RWPE2 (cell line): ENCODE measurements around the gene SSH2.

Source experiments
- ATAC-seq: fragments of 200-7000 bp; cut with Tn5 transposase; 3 replicates; pipeline ENCODE4 v1.9.1; 2021; ENCODE audit warnings: low read depth
- DNase-seq: peaks from one replicate; pipeline ENCODE4 v3.0.0-alpha.2; 2020; ENCODE audit warnings: low spot score
- H3K27ac ChIP-seq: fragments of 450-650 bp; 2 replicates; pipeline ENCODE4 v1.5.1; 2017; ENCODE audit warnings: mild to moderate bottlenecking; ENCODE audit not compliant: poor library complexity, severe bottlenecking
- H3K27me3 ChIP-seq: fragments of 250-450 bp; sonication (Bioruptor Pico); 2 replicates; pipeline ENCODE4 v1.5.1; 2021; ENCODE audit warnings: mild to moderate bottlenecking, moderate library complexity; ENCODE audit not compliant: insufficient read depth, poor library complexity, severe bottlenecking
- H3K36me3 ChIP-seq: fragments of 250-450 bp; sonication (Bioruptor Pico); 2 replicates; pipeline ENCODE4 v1.5.1; 2020; ENCODE audit warnings: low read depth, mild to moderate bottlenecking, moderate library complexity
- H3K4me1 ChIP-seq: fragments of 250-450 bp; sonication (Bioruptor Pico); 2 replicates; pipeline ENCODE4 v1.5.1; 2021; ENCODE audit warnings: mild to moderate bottlenecking, moderate library complexity; ENCODE audit not compliant: insufficient read depth, poor library complexity, severe bottlenecking
- H3K4me3 ChIP-seq: fragments of 250-450 bp; sonication (Bioruptor Pico); 2 replicates; pipeline ENCODE4 v1.5.1; 2021; ENCODE audit warnings: mild to moderate bottlenecking, moderate library complexity; ENCODE audit not compliant: severe bottlenecking
- H3K9me3 ChIP-seq: fragments of 250-450 bp; sonication (Bioruptor Pico); 2 replicates; pipeline ENCODE4 v1.5.1; 2021; ENCODE audit warnings: mild to moderate bottlenecking, moderate library complexity; ENCODE audit not compliant: severe bottlenecking
- CTCF ChIP-seq: fragments of 450-650 bp; IDR thresholded peaks from one replicate; pipeline ENCODE4 v1.5.1; 2017; ENCODE audit warnings: mild to moderate bottlenecking, moderate library complexity; ENCODE audit not compliant: poor library complexity, severe bottlenecking

The SSH2 gene

GRCh38 chr17:29591737-29592608, 338.1 kb downstream of the SSH2 start:
- Histone ChIP-seq H3K36me3 (no peaks in the 10 kb centered on the region), H3K27me3 (no peaks in the 10 kb centered on the region), H3K9me3 (no peaks in the 10 kb centered on the region), H3K27ac (peak overlapping the region; percentile 80), H3K4me1 (peaks cover 32% of the 10 kb centered on the region), H3K4me3 (peak overlapping the region; percentile 20)
- ATAC-seq (peak; percentile 66), DNase-seq (no peak)
- TF ChIP-seq CTCF, result peak; percentile 98

GRCh38 chr17:29591146-29591736, 338.8 kb downstream of the SSH2 start:
- no peaks in the 10 kb centered on the region for H3K27me3 ChIP-seq
- peak overlapping the region; percentile 80 for H3K27ac ChIP-seq
- TF ChIP-seq CTCF, result no peak
- no peaks in the 10 kb centered on the region for H3K36me3 ChIP-seq
- peaks cover 34% of the 10 kb centered on the region for H3K4me1 ChIP-seq
- DNase-seq (no peak), ATAC-seq (peak; percentile 48)
- no peaks in the 10 kb centered on the region for H3K9me3 ChIP-seq
- peak overlapping the region; percentile 20 for H3K4me3 ChIP-seq

- DNase-seq (no peak), ATAC-seq (peak; percentile 0)
- Histone ChIP-seq H3K4me3 (peak overlapping the region; percentile 79), H3K36me3 (no peaks in the 10 kb centered on the region), H3K27me3 (no peaks in the 10 kb centered on the region), H3K4me1 (peaks cover 38% of the 10 kb centered on the region), H3K27ac (peak overlapping the region; percentile 80), H3K9me3 (no peaks in the 10 kb centered on the region)
- TF ChIP-seq CTCF, result no peak
Measured at GRCh38 chr17:29590411-29591145, 339.4 kb downstream of the SSH2 start.

- peak; percentile 38 for ATAC-seq
Measured at GRCh38 chr17:29589524-29590410, 340.3 kb downstream of the SSH2 start, which contains the start of gene GIT1. Gene GIT1, minus strand, starts transcription at chr17:29589648. Its CDS starts 270 bp downstream, at chr17:29589378.

More at GRCh38 chr17:29589524-29590410, 340.3 kb downstream of the SSH2 start, which contains the start of gene GIT1:
- Histone ChIP-seq H3K27ac (peak within 1 kb of the TSS; percentile 80), H3K4me3 (peak within 1 kb of the TSS; percentile 79), H3K36me3 (no peaks in the 10 kb centered on the region), H3K27me3 (no peaks in the 10 kb centered on the region), H3K4me1 (peaks cover 45% of the 10 kb centered on the region), H3K9me3 (no peaks in the 10 kb centered on the region)
- no peak for TF ChIP-seq CTCF
- DNase-seq, result no peak
